Heart right ventricle (tissue), 16 donors: ENCODE measurements around the gene KLRG1. TPM values are rescaled to one million over a fixed set of nuclear protein-coding genes. Genes with fewer than 3 reads are reported as not detected.

Experiments
- ATAC-seq, 8 donors: fragments of 200-7000 bp; cut with Tn5 transposase; one replicate each; pipeline ENCODE4 v1.9.1; 2020; ENCODE audit warnings: mild to moderate bottlenecking in 8 of 8, moderate library complexity in 8 of 8, moderate number of reproducible peaks in 1 of 8
- DNase-seq, 2 donors: peaks; one replicate each; pipeline ENCODE4 v3.0.0-alpha.2; 2020
- H3K27ac ChIP-seq, 10 donors: fragments of 200-600 bp; sonication (generic) in 2 of 10; one replicate each; pipeline versions ENCODE4 v1.5.0 to v1.8.0; 2020 to 2022; ENCODE audit warnings: mild to moderate bottlenecking in 3 of 10
- H3K27me3 ChIP-seq, 7 donors: fragments of 200-600 bp; one replicate each; pipeline ENCODE4 v1.8.0; 2021 to 2022; ENCODE audit warnings: mild to moderate bottlenecking in 2 of 7
- H3K36me3 ChIP-seq, 9 donors: fragments of 200-600 bp; sonication (generic) in 1 of 9; one replicate each; pipeline versions ENCODE4 v1.5.0 to v1.8.0; 2020 to 2022; ENCODE audit warnings: mild to moderate bottlenecking in 2 of 9
- H3K4me1 ChIP-seq, 9 donors: fragments of 200-600 bp; sonication (generic) in 1 of 9; one replicate each; pipeline versions ENCODE4 v1.5.0 to v1.8.0; 2020 to 2022; ENCODE audit warnings: mild to moderate bottlenecking in 4 of 9
- H3K4me3 ChIP-seq, 10 donors: fragments of 200-600 bp; sonication (generic) in 2 of 10; one replicate each; pipeline versions ENCODE4 v1.5.0 to v1.8.0; 2020 to 2022; ENCODE audit warnings: mild to moderate bottlenecking in 7 of 10, moderate library complexity in 2 of 10
- H3K9me3 ChIP-seq, 11 donors: fragments of 200-600 bp in 10 of 11; sonication (generic) in 2 of 11; one replicate each; pipeline versions ENCODE4 v1.5.0 to v1.8.0; 2013 to 2022; ENCODE audit warnings: mild to moderate bottlenecking in 2 of 11, control low read depth in 1 of 11, moderate library complexity in 1 of 11
- whole genome bisulfite sequencing, 2 donors: extraction: QIAGEN DNeasy Blood & Tissue Kit; methylation state at CpG; one replicate each; pipeline ENCODE4 v1.1.7; 2013; ENCODE audit warnings: inconsistent platforms in 1 of 2; 5-methylcytosine and 5-hydroxymethylcytosine counted together
- intact Hi-C, 10 donors: fragments of 100-400 bp; cut with DNase I; formaldehyde crosslinking; loops; one replicate each; pipeline versions ENCODE4 v1.11.1 to v1.14.2; 2022
- polyA plus RNA-seq, 2 donors: library from polyadenylated mRNA; stranded (reverse); fragments of 200-250 nt; gene quantifications; one replicate each; pipeline ENCODE4 v1.2.3, GENCODE V29; 2013
- total RNA-seq, 10 donors: library from RNA; stranded (reverse); fragmentation: NEBNext Ultra II Directional in 3 of 10; extraction: Animal tissue kit (Norgen Biotek cat#: 25700) in 3 of 10; gene quantifications; one replicate each; pipeline versions ENCODE4 v1.2.1 to v1.2.4, GENCODE V29; 2021 to 2023
- TF ChIP-seq, protein P1 (sequence below), 9 donors: fragments of 200-600 bp; sonication (generic) in 2 of 9; IDR thresholded peaks; one replicate each; pipeline versions ENCODE4 v1.5.0 to v1.8.0; 2021 to 2022; ENCODE audit warnings: antibody characterized with exemption in 9 of 9, mild to moderate bottlenecking in 5 of 9, moderate library complexity in 1 of 9
- donor health status: Arrhythmogenic right ventricular cardiomyopathy.
- donor health status: ischemic (EF 13 %, LVEDD 7.1; RV severe dilation, severe dysfunction).
- donor health status: healthy with polysubstance abuse.
- donor health status: DM: no; HTN: yes; CAD: no.
- donor health status: DM: no; HTN: no; CAD: no.
- donor health status: ischemic (EF 25% LVEDD 6.9; RV normal size, moderate dysfunction).
- donor health status: ischemic (EF 25% LVEDD 5.7; RV mildly dilated, moderate dysfunction).
- donor health status: healthy.
- donor health status: DM: yes; HTN: yes; CAD: no.
- donor health status: Ischemic cardiomyopathy.
- donor health status: ischemic (EF 35%, LVEDD 5.7; RV mildly dilated, moderate dysfunction).
- donor health status: nonischemic (EF 11% LVEDD 7.7; RV severe dilation, severe dysfunction).
- donor health status: DM: yes; HTN: yes; CAD: no.
- donor health status: PGD.
- donor health status: ischemic (EF 29% LVEDD 5.4; RV normal size, mild dysfunction).
- donor health status: nonischemic (EF 23%, LVEDD 6.1; RV moderate dilation, normal function).

Gene KLRG1
- total and polyA plus RNA-seq, 12 donors, result 1.7 to 9.2 (median 3.9) TPM

DNA sequence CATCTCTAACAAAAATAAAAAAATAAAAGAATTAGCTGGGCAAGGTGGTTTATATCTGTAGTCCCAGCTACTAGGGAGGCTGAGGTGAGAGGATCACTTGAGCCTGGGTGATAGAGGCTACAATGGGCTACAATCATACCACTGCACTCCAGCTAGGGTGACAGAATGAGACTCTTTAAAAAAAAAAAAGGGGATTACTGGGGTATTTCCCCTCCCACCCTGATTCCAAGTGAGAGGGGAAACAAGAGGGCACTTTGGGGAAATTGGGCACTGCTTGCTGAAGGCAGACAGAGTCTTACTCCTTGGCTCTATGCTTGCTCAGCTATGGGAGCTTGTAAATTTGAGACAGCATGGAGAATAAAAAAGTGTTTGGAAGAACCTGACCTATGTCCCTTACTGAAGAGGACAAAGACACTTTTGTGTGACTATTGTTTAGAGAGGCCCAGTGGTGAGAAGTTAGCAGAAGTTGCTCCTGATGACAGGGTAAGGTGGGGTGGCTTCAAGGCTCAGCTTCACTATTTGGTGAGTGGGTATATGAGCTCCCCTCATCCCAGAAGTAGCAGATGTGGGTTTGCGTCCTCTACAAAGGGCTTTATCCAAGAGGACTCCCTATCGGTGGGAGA is 44.0 kb downstream of the KLRG1 start:
- intact Hi-C loops, result loop anchor here in 1 of 10 donors (5.0 to 10.0 kb wide), 2 partner anchors 76 to 359 kb away; no protein-coding TSS in a partner anchor
- WGBS, 2 donors, result 94 to 98% methylated on average over 2 of the region's 2 CpGs
- DNase-seq, result no peak

DNA sequence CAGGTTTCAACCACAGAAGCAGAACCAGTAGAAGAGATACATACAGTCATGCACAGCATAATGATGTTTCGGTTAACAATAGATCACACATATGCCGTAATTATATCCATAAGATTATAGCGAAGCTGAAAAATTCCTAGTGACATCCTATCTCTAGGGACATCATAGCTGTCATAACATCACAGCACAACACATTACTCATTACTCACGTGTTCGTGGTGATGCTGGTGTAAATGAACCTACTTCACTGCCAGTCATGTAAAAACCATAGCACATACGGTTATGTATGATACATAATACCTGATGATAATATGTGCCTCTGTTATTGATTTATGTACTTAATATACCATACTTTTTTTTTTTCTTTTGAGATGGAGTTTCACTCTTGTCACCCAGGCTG is 44.7 kb downstream of the KLRG1 start:
- Histone ChIP-seq H3K27me3 (no peaks in the 10 kb centered on the region), H3K4me3 (no peak overlapping the region), H3K4me1 (peaks cover 0 to 5% (median 0%) of the 10 kb centered on the region in 9 donors), H3K36me3 (no peaks in the 10 kb centered on the region), H3K9me3 (no peaks in the 10 kb centered on the region), H3K27ac (no peak overlapping the region)
- TF ChIP-seq, protein P1, sequence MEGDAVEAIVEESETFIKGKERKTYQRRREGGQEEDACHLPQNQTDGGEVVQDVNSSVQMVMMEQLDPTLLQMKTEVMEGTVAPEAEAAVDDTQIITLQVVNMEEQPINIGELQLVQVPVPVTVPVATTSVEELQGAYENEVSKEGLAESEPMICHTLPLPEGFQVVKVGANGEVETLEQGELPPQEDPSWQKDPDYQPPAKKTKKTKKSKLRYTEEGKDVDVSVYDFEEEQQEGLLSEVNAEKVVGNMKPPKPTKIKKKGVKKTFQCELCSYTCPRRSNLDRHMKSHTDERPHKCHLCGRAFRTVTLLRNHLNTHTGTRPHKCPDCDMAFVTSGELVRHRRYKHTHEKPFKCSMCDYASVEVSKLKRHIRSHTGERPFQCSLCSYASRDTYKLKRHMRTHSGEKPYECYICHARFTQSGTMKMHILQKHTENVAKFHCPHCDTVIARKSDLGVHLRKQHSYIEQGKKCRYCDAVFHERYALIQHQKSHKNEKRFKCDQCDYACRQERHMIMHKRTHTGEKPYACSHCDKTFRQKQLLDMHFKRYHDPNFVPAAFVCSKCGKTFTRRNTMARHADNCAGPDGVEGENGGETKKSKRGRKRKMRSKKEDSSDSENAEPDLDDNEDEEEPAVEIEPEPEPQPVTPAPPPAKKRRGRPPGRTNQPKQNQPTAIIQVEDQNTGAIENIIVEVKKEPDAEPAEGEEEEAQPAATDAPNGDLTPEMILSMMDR (IDR thresholded peaks at IDR 0.05), result no peak
- ATAC-seq (no peak), DNase-seq (no peak)
- intact Hi-C loops, result loop anchor here in 1 of 10 donors (5.0 to 10.0 kb wide), 2 partner anchors 77 to 359 kb away; no protein-coding TSS in a partner anchor
- 96 to 98% methylated on average over 6 of the region's 6 CpGs for WGBS, 2 donors

More for the DNA sequence above, 44.0 kb downstream of the KLRG1 start:
- no peaks in the 10 kb centered on the region for H3K4me1 ChIP-seq
- TF ChIP-seq, protein P1 (IDR thresholded peaks at IDR 0.05), result no peak
- no peak overlapping the region for H3K27ac ChIP-seq
- H3K36me3 ChIP-seq, result no peaks in the 10 kb centered on the region
- ATAC-seq, result no peak
- no peaks in the 10 kb centered on the region for H3K27me3 ChIP-seq
- H3K9me3 ChIP-seq, result no peaks in the 10 kb centered on the region
- H3K4me3 ChIP-seq, result no peak overlapping the region

DNA sequence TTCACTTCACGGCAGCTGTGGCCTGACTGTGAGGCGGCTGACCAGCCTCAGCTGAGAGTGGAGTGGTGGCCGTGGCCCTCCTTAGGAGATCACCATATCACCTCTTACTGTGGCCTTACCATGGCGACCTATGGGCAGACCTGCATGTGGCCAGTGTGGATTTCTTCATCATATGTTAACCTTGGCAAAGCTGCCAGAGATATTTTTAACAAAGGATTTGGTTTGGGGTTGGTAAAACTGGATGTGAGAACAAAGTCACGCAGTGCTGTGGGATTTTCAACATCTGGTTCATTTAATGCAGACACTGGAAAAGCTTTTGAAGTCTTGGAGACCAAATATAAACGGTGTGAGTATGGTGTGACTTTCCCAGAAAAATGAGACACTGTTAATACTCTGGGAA is 46.9 kb downstream of the KLRG1 start:
- TF ChIP-seq, protein P1 (IDR thresholded peaks at IDR 0.05), result no peak
- 77% methylated on average over 6 of the region's 6 CpGs for WGBS, 2 donors
- DNase-seq (no peak), ATAC-seq (no peak)
- no peaks in the 10 kb centered on the region for H3K27me3 ChIP-seq
- no peak overlapping the region for H3K27ac ChIP-seq
- no peaks in the 10 kb centered on the region for H3K36me3 ChIP-seq
- H3K9me3 ChIP-seq, result no peaks in the 10 kb centered on the region
- peaks cover 0 to 12% (median 0%) of the 10 kb centered on the region in 9 donors for H3K4me1 ChIP-seq
- no peak overlapping the region for H3K4me3 ChIP-seq
- intact Hi-C loops, result loop anchor here in 5 of 10 donors (5.0 to 10.0 kb wide), 3 partner anchors 44 to 361 kb away; no protein-coding TSS in a partner anchor

DNA sequence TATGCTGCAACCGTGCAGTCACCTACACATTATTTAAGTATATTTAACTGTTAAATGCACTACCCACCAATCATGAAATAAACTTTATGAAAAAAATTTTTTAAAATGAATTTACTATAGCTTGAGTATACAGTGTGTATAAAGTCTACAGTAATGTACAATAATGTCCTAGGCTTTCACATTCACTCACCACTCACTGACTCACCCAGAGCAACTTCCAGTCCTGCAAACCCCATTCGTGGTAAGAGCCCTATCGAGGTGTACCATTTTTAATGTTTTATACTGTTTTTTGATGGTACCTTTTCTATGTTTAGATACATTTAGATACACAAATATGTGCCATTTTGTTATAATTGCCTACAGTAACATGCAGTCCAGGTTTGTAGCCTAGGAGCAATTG is 48.1 kb downstream of the KLRG1 start:
- Histone ChIP-seq H3K4me3 (no peak overlapping the region), H3K27me3 (no peaks in the 10 kb centered on the region), H3K27ac (no peak overlapping the region), H3K36me3 (no peaks in the 10 kb centered on the region), H3K9me3 (no peaks in the 10 kb centered on the region), H3K4me1 (peaks cover 0 to 16% (median 0%) of the 10 kb centered on the region in 9 donors)
- DNase-seq (no peak), ATAC-seq (no peak)
- WGBS, 2 donors, result 91 to 92% methylated on average over 3 of the region's 3 CpGs
- intact Hi-C loops, result loop anchor here in 5 of 10 donors (5.0 to 10.0 kb wide), 3 partner anchors 45 to 363 kb away; no protein-coding TSS in a partner anchor
- TF ChIP-seq, protein P1 (IDR thresholded peaks at IDR 0.05), result no peak
